Keratinocyte (primary cell): ENCODE data around the gene NBEA.

ENCODE experiments used
- EZH2 ChIP-seq: IDR thresholded peaks from one replicate; pipeline ENCODE4 v1.6.1; 2012; ENCODE audit warnings: inconsistent platforms, mild to moderate bottlenecking, low read length, moderate library complexity
- TF ChIP-seq, protein P1 (sequence below), 3 experiments: IDR thresholded peaks in 1 of 3; conservative IDR thresholded peaks in 1 of 3; optimal IDR thresholded peaks in 1 of 3; 2 replicates in 2 of 3; 3 replicates in 1 of 3; pipeline versions ENCODE3 to v1.5.1; 2011; ENCODE audit warnings: low read length in 3 of 3, mild to moderate bottlenecking in 3 of 3, moderate library complexity in 2 of 3, control low read depth in 1 of 3, inconsistent platforms in 1 of 3; ENCODE audit not compliant: insufficient read depth in 2 of 3; ENCODE audit errors: extremely low read depth in 1 of 3

DNA sequence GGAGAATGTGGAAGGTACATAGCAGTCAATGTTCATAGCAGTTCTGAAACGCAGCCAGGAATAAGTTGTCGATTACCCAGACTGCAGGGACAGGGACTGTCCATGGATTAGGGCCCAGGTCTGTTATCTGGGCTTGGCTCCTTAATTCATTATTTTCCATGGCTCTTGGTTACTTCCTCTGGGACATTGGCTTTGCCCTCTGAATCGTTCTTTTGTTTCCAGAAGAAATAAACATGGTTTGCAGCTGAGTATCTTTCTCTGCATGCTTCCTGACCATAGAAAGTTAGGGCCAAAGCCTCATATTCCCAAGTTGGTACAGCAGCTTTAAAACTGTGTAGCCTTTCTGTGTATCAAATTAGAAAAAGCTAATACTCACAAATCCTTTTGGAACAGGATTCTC is 656.2 kb downstream of the NBEA start:
- TF ChIP-seq, protein P1, sequence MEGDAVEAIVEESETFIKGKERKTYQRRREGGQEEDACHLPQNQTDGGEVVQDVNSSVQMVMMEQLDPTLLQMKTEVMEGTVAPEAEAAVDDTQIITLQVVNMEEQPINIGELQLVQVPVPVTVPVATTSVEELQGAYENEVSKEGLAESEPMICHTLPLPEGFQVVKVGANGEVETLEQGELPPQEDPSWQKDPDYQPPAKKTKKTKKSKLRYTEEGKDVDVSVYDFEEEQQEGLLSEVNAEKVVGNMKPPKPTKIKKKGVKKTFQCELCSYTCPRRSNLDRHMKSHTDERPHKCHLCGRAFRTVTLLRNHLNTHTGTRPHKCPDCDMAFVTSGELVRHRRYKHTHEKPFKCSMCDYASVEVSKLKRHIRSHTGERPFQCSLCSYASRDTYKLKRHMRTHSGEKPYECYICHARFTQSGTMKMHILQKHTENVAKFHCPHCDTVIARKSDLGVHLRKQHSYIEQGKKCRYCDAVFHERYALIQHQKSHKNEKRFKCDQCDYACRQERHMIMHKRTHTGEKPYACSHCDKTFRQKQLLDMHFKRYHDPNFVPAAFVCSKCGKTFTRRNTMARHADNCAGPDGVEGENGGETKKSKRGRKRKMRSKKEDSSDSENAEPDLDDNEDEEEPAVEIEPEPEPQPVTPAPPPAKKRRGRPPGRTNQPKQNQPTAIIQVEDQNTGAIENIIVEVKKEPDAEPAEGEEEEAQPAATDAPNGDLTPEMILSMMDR (optimal IDR thresholded peaks at IDR 0.05 in 1 of 3, IDR thresholded peaks at IDR 0.05 in 1 of 3, conservative IDR thresholded peaks at IDR 0.05 in 1 of 3; ENCODE audit: extremely low read depth in 1 of 3, insufficient read depth in 2 of 3, low read length in 3 of 3) = no peak
- no peak for TF ChIP-seq EZH2
